Measurements from ENCODE around the gene CALHM2.

CALHM2 gene

GRCh38 chr10:103475437-103475836, 23.3 kb upstream of the CALHM2 start:
- no peak for DNase-seq

- no peak for DNase-seq
These were observed 21.9 kb upstream of the CALHM2 start for GRCh38 chr10:103474077-103474476.

GRCh38 chr10:103473261-103473671, 21.1 kb upstream of the CALHM2 start:
- DNase-seq = no peak

- DNase-seq = no peak
These were observed 19.8 kb upstream of the CALHM2 start for GRCh38 chr10:103472005-103472404.

- peak; percentile 28 for DNase-seq
These were observed 18.8 kb upstream of the CALHM2 start for GRCh38 chr10:103470761-103471653.

- DNase-seq = no peak
These were observed 17.0 kb upstream of the CALHM2 start for GRCh38 chr10:103469201-103469600.

- no peak for DNase-seq
These were observed 15.2 kb upstream of the CALHM2 start for GRCh38 chr10:103467406-103467805.

- DNase-seq = peak; percentile 35
These were observed 14.6 kb upstream of the CALHM2 start for GRCh38 chr10:103466734-103467133.

GRCh38 chr10:103465411-103466179, 13.4 kb upstream of the CALHM2 start:
- DNase-seq = no peak

- DNase-seq = no peak
These were observed 11.3 kb upstream of the CALHM2 start for GRCh38 chr10:103463499-103463898.

- no peak for DNase-seq
These were observed 7.4 kb upstream of the CALHM2 start for GRCh38 chr10:103459615-103460014.

GRCh38 chr10:103458720-103459119, 6.5 kb upstream of the CALHM2 start, which contains the start of gene CALHM1:
Gene CALHM1, minus strand, starts transcription at chr10:103458900. Its CDS starts 149 bp downstream, at chr10:103458751.
- no peak for DNase-seq

GRCh38 chr10:103457896-103458583, 5.9 kb upstream of the CALHM2 start:
- no peak for DNase-seq

GRCh38 chr10:103457176-103457712, 5.1 kb upstream of the CALHM2 start:
- no peak for DNase-seq

- no peak for DNase-seq
These were observed 4.0 kb upstream of the CALHM2 start for GRCh38 chr10:103456074-103456660.

- no peak for DNase-seq
These were observed 3.1 kb upstream of the CALHM2 start for GRCh38 chr10:103455235-103455634.

GRCh38 chr10:103454026-103454425, 1.9 kb upstream of the CALHM2 start:
- DNase-seq = no peak

GRCh38 chr10:103452506-103453230, 498 bp upstream of the CALHM2 start:
- DNase-seq = no peak

- DNase-seq = peak; percentile 44
These were observed 918 bp downstream of the CALHM2 start for GRCh38 chr10:103451091-103451813.

- no peak for DNase-seq
These were observed 1.9 kb downstream of the CALHM2 start for GRCh38 chr10:103450201-103450695.
